IPS-11a (cell line): Measurements from ENCODE around the gene HDGFL2.
"Not testable (repeated sequence)": the region's sequence is repeated elsewhere in the genome, so short reads cannot be mapped to it uniquely, and the experiment has no call there.

Experiments used
- H3K4me3 ChIP-seq: one replicate; pipeline ENCODE4 v1.5.1; 2013; ENCODE audit warnings: low read depth, low read length, control low read depth

HDGFL2 gene

GRCh38 chr19:4529924-4530522 is 57.9 kb downstream of the HDGFL2 start:
- H3K4me3 ChIP-seq, result no peak overlapping the region

DNA sequence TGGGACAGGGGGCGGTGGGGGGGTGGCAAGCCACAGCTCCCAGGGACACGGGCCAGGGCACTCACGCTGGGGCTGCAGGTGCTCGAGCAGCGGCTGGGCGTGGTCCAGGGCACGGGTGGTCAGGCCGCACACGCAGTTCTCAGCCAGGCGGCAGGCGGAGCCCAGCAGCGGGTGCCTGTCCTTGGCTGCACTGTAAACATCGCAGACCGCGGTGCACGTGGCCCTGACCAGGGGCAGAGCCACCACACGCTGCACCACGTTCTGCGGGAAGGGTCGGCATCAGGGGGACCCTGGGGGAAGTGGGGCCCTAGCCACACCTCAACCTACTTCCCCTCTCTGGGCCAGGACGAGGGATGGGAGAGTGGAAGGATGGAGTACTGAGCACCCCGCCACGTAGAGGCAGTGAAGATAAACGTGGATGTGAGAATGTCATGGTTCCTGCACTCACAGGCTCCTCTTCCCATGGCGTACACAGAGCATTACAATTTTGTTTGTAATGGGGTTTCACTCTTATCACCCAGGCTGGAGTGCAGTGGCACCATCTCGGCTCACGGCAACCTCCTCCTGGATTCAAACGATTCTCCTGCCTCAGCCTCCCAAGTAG is 59.6 kb downstream of the HDGFL2 start:
- H3K4me3 ChIP-seq, result no peak overlapping the region

- no peak overlapping the region for H3K4me3 ChIP-seq
Observed at GRCh38 chr19:4533334-4533733, 61.2 kb downstream of the HDGFL2 start.

GRCh38 chr19:4533835-4534424 is 61.8 kb downstream of the HDGFL2 start:
- H3K4me3 ChIP-seq, result no peak overlapping the region

DNA sequence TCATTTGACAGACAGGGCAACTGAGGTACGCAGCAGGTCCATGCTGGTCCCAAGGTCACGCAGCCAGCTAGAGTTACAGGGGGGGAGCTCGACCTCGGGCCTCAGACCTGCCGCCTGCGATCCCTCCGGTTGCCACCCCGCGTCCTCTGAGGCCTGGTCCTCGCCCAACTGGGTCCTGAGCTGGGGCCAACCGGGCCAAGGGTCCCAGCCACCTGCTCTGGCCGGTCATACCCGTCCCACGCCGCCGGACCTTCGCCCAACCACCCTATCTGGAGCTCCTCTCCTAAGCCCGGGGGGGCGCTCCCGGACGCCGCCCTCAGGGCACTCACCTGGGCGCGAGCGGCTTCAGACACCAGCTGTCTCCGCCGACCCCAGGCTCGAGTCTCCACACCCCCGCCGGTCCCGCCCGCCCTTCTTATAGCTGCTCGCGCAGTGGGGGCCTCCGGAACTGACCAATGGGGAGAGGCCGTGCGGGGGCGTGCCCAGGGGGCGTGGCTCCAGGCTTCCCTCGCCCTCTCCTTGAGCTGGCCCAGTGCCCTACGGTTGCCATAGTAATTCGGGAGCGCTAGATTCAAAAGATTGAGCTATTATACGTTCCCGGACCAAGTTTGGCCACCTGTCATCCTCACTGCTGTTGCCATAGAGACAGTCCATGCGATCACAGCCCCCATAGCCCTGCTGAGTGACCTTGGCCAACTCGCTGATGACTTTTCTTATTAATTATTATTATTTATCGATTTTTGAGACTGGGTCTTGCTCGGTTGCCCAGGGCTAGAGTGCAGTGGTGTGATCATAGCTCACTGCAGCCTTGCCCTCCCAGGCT is 63.0 kb downstream of the HDGFL2 start, which contains the start of gene PLIN5:
Gene PLIN5 (minus strand): TSS at position 389 of the 823 bp plus-strand sequence. CDS start 1,150 bp downstream, outside the sequence.
- H3K4me3 ChIP-seq, result no peak within 1 kb of the TSS

- H3K4me3 ChIP-seq, result no peak overlapping the region
Observed at GRCh38 chr19:4536798-4537197, 64.7 kb downstream of the HDGFL2 start.

DNA sequence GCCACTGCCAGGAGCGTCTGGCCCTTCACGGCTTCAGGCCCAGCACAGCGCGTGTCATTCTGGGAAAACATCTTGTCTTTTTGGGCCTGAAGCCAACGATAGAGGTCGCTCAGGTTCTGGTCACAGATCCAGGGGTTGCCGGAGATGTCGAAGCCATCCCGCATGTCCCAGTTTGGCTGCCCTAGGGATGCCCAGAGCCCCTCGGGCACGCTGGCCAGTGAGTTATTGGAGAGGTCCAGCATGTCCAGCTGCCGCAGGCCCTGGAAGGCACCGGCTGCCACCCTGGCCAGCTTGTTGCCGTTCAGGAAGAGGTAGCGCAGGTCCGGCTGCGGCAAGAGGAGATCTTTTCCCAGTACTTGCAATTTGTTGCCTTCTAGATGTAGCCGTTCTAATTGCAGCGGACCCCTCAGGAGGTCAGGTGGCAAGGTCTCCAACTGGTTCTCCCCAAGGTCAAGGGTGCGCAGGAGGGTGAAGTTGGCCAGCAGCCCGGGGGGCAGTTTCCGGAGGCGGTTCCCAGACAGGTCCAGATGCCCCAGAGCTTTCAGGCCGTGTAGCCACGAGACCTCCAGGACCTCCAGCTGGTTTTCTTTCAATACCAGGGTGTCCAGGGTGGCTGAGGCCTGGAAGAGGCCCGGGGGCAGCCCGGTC is 66.0 kb downstream of the HDGFL2 start:
- no peak overlapping the region for H3K4me3 ChIP-seq

- H3K4me3 ChIP-seq, result no peak overlapping the region
Observed at GRCh38 chr19:4538601-4538954, 66.5 kb downstream of the HDGFL2 start.

- H3K4me3 ChIP-seq, result no peak overlapping the region
Observed at GRCh38 chr19:4539169-4539692, 67.1 kb downstream of the HDGFL2 start.

DNA sequence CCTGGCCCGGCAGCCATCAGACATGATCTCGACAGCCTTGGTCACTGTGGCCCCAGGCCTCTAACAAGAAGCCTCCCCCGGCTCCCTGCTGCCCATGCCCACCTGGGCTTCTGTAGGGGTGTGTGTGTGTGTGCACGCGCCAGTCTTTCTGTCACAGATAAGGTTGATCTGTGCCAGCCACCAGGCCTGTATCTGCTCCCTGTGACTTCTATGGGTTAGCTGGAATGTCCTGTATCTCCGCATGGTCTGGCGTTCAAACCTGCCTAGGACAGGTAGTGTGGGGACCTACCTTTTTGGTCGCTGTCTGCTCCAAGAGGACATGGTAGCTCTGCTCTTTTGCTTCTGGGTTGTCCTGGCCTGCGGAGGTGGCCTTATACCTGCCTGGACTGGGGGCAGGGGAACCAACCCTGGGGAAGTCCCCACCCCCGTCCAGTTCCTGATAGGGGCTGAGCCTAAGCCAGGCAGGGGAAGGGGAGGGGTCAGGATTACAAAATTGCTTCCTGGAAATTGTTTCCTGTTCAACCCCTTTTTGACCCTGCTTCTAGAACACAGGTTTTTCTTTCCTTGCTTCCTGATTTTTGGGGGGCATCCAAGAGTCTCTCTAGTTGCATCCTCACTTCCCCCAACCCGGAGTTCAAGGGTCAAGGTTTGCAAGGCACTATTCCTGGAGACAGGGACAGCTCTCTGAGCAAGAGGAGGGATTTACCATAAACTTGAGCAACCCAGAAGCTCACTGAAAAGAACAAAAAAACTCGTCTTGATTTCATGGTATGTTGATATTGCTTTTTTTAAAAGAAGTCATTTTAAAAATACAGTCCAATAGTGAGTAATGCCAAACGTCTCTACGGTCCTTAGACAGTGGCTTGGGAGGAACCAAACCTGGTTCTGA is 67.8 kb downstream of the HDGFL2 start, which contains the start of gene LRG1:
Gene LRG1 (minus strand): TSS at position 344 of the 889 bp plus-strand sequence. CDS start 23 bp downstream, at position 321.
- no peak within 1 kb of the TSS for H3K4me3 ChIP-seq

DNA sequence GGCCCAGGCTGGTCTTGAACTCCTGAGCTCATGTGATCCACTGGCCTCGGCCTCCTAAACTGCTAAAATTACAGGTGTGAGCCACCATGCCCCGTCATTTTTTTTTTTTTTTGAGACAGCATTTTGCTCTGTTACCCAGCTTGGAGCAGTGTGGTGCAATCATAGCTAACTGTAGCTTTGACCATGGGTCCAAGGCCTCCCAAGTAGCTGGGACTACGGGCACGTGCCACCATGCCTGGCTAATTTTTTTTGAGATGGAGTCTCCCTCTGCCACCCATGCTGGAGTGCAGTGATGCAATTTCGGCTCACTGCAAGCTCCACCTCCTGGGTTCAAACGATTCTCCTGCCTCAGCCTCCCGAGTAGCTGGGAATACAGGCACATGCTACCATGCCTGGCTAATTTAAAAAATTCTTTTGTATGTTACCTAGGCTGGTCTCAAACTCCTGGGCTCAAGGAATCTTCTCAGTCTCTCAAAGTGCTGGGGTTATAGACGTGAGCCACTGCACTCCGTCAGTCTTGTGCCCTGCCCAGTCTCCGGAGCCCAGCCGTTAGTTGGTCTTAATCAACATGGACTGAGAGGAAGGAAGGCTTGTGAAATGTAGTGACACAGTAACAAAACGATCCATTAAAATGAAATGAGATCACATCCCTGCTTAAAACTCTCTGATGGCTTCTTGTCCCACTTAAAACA is 69.2 kb downstream of the HDGFL2 start:
- H3K4me3 ChIP-seq, result no peak overlapping the region

GRCh38 chr19:4541806-4542145 is 69.7 kb downstream of the HDGFL2 start:
- not testable (repeated sequence) for H3K4me3 ChIP-seq

DNA sequence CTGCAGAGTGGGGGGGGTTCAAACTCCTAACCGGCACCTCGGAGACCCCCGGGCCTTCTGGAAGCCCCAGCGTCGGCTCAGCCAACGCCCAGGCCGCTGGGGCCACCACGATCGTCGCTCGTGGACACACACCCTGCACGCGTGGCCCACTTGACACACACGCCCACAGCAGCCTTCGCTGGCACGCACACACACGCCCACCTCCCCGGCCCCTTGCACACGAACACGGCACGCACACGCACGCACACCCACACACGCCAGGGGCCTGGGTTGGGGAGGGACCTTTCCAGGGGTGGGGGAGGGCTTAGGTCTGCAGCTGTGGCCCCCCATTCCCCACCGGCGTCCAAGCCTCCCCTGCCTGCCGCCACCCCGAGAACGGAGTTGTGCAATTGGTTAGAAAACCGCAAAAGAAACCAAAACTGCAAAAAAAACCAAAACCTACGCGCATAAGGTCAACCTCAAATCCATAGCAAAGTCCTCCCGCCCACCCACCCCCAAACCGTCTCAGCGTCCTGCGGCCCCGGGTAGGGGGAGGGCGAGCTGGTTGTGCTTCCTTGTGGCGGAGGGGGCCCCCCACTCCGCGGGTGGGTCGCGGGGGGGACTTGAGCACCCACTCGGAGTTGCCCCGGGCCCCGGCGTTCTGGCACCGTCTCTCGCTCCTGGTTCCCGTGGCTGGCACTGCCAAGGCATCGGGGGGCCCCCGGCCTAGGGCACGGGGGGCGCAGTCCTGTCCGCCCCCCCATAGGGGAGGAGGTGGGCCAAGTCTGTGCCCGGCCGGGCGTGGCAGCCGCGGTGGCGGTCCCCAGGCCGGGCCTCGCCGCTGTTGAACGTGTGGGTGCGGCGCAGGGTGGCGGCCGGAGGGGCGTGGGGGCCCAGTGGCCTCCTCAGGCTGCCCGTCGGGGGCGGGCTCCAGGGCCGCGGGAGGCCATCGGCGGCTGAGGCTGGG is 71.1 kb downstream of the HDGFL2 start:
- H3K4me3 ChIP-seq, result no peak overlapping the region

DNA sequence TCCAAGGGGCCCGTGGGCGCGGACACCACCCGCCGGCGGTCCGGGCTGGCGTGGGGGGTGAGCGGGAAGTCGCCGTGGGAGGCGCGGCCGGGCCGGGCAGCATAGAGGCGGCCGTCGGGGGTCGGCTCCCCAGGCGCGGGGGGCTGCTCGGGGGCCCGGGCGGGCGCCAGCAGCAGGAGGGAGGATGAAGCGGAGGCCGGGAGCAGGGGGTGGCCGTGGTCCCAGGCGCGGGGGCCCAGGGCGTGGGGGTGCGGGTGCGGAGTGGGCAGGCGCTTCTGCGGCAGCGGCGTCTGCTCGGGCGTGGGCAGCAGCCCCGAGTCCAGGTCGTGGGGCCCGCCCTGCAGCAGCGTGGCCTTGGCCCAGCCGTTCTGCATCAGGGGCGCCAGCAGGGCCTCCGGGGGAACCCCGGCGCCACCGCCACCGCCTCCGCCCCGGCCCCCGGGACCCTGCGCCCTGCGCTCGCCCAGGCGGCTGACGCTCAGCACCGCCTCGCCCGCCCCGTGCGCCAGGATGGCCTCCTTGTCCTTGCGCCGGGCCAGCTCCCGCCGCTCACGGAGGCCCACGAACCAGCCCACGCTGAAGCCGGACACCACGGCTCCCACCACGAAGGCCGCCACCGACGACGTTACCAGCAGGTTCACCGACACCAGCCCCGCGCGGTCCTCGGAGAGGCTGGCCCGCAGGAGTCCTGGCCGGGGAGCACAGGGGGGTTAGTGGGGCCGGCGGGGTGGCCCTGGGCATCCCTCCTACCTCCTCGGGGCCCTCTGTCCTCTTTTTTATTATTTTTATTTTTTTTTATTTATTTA is 71.9 kb downstream of the HDGFL2 start:
- no peak overlapping the region for H3K4me3 ChIP-seq

DNA sequence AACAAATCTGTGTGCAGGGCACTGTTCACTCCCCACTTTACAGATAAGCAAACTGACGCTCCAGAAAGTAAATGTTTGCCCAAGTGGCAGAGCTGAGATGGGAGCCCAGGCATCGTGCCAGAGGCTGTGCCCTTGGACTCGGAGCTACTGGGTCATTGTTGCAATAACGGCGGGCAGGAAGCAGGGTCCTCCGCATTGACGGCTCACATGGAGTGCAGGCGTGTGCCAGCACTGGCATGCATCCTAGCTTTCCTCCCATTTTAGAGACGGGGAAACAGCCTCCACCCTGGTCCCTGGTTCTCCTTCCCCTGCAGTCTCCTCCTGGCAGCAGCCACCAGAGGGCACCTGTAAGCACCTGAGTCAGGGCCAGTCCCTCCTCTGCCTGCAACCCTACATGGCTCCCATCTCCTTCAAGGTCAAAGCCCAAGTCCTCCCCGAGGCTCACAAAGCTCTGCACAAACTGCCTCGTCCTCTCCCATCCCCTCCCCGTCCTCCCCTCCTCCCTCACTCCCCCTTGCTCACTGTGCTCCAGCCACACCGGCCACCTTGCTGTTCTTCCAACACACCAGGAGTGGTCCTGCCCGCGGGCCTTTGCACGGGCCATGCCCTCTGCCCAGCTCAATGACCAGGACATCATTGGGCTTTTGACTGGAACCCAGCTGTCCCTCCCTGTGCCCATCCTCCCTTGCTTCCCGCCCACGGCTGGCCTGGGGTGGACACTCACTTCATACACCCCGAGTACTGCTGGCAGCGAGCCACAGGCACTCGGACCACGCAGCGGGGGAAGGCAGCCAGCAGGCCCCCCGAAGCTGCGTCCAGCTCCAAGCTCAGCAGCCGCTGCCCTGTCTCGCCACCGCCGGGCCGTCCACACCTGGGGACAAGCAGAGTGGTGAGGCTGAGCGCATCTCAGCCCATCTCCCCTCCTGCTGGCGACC is 75.5 kb downstream of the HDGFL2 start:
- H3K4me3 ChIP-seq, result no peak overlapping the region

DNA sequence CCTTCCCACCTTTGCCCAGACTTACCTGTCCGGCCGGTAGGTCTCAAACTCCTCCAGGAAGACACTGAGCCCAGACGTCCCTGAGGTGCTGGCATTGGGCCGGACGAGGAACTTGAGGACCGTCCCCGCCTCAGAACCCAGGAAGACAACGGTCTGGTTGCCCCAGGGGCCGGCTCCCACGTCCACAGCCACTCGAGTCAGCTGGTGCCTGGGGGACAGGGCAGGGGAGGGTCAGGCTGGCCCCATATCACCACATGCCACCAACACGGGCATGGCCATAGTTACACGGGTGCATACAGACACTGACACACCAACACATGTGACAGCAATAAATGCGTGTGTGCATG is 76.1 kb downstream of the HDGFL2 start:
- H3K4me3 ChIP-seq, result no peak overlapping the region
